ENCODE data around the gene MTUS2.
A peak's percentile ranks its signal among the peaks of the same experiment; 100 is the strongest.

MTUS2 gene

DNA sequence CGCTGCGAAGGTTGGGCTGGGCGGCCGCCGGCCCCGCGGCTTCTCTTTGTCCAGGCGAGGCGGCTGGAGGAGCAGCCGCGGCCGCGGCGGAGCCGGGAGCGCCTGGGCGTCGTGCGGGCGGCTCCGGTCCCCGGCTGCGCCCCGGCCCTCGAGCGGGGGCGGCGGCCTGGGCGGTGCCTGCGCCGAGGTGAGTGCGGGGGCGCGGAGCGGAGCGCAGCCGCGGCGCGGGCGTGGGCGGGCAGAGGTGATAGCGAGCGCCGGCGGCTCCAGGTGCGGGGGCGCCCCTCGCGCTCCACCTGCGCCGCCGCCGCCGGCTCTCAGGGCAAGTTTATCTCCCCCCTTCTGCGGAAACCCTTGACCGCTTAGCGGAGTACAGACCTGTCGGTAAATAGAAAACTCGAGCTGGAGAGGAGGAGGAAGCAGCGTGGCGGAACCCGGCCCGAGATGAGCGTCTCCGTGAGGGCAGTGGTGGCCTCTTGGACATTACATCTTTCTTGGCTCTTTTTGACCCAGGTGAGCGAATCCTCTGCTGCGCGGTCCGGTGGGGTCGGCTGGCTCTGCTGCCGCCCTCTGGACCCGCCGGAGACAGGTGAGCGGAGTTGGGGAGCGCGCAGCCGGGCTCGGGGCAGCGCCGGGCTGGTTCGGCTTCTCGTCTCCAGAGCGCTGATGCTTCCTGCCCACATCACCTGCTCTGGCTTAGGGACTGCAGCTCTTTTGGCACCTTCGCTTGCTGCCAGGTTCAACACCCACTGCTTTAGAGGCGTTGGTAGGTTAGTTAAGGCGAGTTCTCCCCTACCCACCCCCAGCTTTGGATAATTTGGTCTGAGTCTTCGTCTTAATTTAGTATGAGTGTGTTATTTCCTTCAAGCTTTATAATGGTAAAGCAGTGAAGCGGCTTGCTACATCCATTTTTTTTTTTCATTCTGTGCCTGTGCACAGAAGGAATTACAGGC is at the start of gene MTUS2:
Gene MTUS2, plus strand, starts transcription at position 241 of the 953 bp plus-strand sequence.
- TF ChIP-seq, protein P1, sequence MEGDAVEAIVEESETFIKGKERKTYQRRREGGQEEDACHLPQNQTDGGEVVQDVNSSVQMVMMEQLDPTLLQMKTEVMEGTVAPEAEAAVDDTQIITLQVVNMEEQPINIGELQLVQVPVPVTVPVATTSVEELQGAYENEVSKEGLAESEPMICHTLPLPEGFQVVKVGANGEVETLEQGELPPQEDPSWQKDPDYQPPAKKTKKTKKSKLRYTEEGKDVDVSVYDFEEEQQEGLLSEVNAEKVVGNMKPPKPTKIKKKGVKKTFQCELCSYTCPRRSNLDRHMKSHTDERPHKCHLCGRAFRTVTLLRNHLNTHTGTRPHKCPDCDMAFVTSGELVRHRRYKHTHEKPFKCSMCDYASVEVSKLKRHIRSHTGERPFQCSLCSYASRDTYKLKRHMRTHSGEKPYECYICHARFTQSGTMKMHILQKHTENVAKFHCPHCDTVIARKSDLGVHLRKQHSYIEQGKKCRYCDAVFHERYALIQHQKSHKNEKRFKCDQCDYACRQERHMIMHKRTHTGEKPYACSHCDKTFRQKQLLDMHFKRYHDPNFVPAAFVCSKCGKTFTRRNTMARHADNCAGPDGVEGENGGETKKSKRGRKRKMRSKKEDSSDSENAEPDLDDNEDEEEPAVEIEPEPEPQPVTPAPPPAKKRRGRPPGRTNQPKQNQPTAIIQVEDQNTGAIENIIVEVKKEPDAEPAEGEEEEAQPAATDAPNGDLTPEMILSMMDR (IDR thresholded peaks at IDR 0.05), result no peak

DNA sequence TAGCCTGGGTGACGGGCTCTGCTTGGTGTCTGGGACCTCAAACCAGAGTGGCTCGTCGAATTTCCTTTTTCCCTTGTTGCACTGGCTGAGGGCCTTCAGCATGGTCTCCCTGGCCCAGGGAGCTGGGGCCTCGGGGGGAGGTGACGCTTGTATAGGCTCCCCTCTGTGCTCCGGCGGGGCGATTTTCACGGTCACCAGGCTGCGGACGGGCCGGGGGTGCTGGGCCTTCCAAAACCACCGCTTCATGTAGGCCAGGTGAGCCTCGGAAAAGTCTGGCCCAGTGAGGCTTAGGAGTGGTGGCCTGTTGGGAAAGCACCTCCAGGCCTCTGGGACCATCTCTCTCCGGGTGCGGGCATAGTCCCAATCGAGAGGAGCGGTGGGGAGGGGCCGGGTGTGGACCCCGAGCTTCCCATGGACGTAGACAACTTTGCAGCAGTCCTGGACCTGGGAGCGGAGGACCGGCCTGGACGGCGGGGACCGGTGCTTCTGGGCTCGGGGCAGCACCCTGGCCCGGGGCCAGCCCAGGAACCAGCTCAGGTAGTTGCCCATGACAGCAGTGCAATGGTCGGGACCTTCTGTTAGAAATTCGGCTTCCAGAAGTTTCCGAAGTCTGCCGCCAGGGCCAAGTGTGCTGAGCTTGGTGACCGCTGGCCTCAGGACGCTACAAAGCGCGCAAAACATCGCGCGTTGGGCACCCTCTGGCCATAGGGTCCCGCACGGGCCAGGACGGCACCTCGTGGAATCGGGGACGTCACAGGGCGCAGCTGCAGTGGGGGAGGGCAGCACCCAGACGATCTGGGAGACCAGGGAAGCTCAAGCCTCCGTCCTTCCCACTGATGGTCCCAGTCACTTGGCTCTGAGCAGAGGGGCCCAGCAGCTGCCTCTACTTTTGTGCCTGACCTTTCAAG is 41.6 kb upstream of the MTUS2 start:
- TF ChIP-seq, protein P1 (IDR thresholded peaks at IDR 0.05), result no peak

DNA sequence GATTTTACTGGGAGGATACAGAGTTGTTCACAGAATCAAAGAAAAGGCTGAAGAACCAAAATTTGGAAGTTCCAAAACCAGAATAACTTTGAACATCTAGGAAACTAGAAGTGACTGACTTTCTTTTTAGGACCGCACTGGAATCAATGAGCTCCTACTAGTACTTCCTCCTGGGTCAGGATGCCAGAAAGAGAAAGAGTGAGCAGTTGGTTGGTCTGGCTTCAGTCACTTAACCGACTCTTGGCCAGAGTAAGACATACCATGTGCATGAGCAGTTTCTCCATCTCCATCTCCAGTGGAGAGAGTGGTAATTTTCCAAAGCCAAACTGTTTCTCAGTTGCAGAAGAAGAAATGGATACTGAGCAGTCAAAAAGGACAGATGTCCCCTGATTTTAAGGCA is 27.1 kb upstream of the MTUS2 start:
- TF ChIP-seq, protein P1 (IDR thresholded peaks at IDR 0.05), result no peak

DNA sequence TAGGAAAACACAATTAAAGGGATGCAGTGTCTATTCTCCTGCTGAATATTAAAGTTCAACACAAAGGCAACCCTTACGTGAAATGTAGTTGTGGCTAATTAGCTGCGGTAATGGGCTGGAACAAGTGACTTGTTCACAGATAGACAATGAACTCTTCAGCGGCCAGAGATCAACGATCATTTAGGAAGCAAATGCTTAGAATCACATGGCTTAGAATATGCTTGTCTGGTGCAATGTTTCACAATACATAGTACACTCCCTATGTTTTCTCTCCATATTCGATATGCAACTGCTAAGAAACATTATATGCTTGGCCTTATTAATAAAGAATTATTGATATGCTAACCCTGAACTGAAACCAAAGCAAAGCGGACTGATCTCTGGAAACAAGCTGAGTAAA is 25.7 kb upstream of the MTUS2 start:
- TF ChIP-seq, protein P1 (IDR thresholded peaks at IDR 0.05), result no peak

DNA sequence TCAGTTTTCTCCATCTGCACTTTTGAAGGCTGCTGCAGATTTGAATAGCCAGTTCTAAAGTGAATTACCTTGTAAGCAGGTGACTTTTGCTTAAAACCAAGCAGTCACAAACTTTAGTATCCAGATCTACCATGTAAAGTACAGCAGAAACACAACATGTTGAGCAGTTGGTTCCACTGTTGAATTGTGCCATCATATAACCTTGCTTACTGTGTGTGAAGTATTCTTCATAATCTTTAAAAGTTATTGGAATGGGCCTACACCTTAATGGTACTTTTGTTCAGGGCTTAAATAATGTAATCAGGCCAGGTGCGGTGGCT is 23.2 kb upstream of the MTUS2 start:
- TF ChIP-seq, protein P1 (IDR thresholded peaks at IDR 0.05), result peak; percentile 21

DNA sequence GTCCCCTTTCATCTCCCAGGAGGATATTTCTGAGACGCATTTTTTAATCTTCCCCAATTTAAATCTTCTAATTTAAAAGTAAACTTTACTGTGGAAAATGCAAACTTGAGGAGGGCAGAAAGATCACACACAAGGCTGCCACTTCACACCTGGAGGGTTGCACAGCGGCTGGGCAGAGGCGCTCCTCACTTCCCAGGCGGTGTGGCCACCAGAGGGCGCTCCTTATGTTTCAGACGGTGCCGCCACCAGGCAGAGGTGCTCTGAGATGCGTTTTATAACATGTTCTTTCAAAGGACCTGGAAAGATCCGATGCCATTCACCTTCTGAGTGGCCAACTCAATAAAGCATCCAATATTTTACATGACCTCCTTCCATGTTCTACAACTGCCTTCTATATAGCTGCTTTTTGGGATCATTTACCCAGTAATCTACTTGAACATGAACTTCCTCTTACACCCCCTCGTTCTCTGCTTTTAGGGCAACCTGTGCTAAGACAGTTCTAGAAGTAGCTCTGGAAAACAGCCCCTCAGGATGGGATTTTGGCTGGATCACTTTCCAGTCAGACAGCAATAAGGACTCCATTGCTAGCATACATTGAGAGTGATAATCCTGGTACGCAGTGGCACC is 14.8 kb upstream of the MTUS2 start:
- TF ChIP-seq, protein P1 (IDR thresholded peaks at IDR 0.05), result peak; percentile 72

DNA sequence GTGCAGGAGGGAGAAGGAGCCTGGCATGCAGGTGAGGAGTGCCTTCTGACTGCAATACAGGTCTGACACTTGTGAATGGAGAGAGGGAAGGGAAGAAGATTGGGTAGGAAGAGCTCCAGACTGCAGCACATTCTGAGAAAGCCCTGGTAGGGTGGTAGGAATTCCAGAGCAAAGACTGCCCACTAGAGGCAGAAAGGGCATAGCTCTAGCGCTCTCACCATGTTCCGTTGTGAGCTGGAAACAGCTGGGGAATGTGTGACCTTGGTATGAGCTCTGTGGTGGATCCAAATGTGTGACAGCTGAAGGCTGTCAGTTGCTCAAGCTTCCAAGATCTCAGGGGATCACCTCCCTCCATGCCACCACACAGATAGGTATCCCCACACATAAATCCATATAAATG is 2.9 kb upstream of the MTUS2 start:
- TF ChIP-seq, protein P1 (IDR thresholded peaks at IDR 0.05), result no peak
